ENCODE results near the gene KLKB1.

- peak; percentile 91 for TF ChIP-seq POLR2A (IDR thresholded peaks at IDR 0.05)
- TF ChIP-seq, protein P1, sequence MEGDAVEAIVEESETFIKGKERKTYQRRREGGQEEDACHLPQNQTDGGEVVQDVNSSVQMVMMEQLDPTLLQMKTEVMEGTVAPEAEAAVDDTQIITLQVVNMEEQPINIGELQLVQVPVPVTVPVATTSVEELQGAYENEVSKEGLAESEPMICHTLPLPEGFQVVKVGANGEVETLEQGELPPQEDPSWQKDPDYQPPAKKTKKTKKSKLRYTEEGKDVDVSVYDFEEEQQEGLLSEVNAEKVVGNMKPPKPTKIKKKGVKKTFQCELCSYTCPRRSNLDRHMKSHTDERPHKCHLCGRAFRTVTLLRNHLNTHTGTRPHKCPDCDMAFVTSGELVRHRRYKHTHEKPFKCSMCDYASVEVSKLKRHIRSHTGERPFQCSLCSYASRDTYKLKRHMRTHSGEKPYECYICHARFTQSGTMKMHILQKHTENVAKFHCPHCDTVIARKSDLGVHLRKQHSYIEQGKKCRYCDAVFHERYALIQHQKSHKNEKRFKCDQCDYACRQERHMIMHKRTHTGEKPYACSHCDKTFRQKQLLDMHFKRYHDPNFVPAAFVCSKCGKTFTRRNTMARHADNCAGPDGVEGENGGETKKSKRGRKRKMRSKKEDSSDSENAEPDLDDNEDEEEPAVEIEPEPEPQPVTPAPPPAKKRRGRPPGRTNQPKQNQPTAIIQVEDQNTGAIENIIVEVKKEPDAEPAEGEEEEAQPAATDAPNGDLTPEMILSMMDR (IDR thresholded peaks at IDR 0.05) = no peak
These were observed 32.8 kb downstream of the KLKB1 start for GRCh38 chr4:186260117-186260503.

Measured in right lobe of liver (tissue), 4 donors.